SK-MEL-5 (cell line): ENCODE measurements around the gene FAM3A. TPM values are rescaled to one million over a fixed set of nuclear protein-coding genes. Genes with fewer than 3 reads are reported as not detected.
A peak's percentile ranks its signal among the peaks of the same experiment; 100 is the strongest.
"Not testable (repeated sequence)": the region's sequence is repeated elsewhere in the genome, so short reads cannot be mapped to it uniquely, and the experiment has no call there.

Source experiments
- DNase-seq: peaks from one replicate; pipeline ENCODE4 v3.0.0-alpha.2; 2016; ENCODE audit warnings: low read depth, low spot score
- in situ Hi-C: cut with HindIII; loops from 2 replicates; pipeline ENCODE4 v1.10.0; 2016; ENCODE audit warnings: low sequenced_read_pairs, high pct_unique_total_duplicates, low pct_unique_long_range_greater_than_20kb
- total RNA-seq: library from RNA; depleted of rRNA; stranded (reverse); fragments of >200 nt; shearing (Covaris generic); gene quantifications from 2 replicates; pipeline ENCODE4 v1.2.3, GENCODE V29; 2014

The FAM3A gene
- total RNA-seq, 1 experiment from 2014 or later, result 25.6 TPM

DNA sequence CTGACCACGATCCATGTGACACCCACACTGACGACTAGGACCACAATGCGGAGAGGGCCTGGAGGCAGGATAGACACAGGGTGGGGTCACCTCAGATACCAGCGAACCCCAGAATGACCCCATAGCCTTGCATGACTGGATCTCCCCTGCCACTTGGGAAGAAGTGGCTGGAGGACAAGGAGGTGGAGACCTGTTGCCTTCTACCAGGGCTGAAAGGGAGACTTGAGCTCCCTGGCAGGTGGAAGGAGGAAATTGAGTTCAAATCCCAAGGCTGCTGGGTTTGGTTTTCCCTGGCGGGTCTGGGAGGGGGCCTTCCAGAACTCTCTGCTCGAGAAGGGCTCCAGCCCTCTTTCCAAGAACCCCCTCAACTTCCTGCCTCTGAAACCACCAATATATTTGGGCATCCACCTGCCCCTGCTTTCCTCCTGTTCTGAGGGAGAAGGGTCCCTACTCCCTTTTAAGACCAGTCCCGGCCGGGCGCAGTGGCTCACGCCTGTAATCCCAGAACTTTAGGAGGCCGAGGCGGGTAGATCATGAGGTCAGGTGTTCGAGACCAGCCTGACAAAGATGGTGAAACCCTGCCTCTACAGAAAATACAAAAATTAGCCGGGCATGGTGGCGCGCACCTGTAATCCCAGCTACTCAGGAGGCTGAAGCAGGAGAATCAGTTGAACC is 3.0 kb downstream of the FAM3A start:
- DNase-seq, result no peak
- in situ Hi-C loops, result no loop called here

DNA sequence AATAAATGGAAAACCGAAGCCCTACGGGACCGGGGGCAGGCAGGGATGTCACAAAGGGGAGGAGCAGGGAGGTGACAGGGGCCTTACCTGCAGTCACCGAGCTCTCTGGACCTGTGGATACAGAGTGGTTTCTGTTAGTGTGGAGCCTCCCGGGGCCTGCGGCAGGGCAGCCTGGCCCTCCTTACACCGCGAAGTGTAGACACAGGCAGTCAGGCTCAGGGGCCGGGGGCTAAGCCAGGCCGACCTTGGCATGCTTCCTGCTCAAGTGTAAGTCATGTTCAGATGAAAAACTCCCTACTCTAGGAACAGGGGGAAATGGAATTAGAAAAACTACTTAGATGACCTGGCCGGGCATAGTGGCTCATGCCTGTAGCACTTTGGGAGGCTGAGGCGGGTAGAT is 4.3 kb downstream of the FAM3A start:
- in situ Hi-C loops, result no loop called here

DNA sequence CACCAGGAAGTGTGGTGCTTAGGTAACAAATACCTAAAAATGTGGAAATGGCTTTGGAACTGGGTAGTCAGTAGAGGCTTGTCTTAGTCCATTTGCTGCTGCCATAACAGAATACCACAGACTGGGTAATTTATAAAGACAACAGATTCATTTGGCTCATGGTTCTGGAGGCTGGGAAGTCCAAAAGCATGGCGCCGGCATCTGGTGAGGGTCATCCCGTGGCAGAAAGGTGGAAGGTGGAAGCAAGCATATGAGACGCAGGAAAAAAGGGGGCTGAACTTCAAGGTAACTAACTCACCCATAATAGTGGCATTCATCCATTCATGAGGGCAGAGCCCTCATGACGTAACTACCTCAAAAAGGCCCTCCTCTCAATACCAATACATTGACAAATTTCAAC is 6.6 kb downstream of the FAM3A start:
- DNase-seq, result no peak
- in situ Hi-C loops, result no loop called here

More for the DNA sequence above, 4.3 kb downstream of the FAM3A start:
- no peak for DNase-seq

DNA sequence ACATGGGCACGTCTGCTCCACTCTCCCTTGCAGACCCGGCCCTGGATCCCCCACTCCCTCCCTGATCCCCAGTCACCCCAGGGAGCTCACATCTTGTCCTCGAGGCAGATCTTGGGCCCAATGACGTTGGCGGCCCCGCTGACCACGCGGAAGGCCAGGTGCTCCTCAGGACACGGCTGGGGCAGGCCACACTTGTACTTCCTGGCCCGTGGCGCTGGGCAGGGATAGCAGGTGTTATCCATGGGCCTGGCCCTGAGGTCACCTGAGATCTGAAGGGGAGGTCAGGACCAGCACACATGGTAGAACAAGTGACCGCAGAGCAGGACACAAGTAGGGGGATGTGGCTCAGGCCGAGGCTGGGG is 7.7 kb downstream of the FAM3A start:
- DNase-seq, result no peak
- in situ Hi-C loops, result no loop called here

DNA sequence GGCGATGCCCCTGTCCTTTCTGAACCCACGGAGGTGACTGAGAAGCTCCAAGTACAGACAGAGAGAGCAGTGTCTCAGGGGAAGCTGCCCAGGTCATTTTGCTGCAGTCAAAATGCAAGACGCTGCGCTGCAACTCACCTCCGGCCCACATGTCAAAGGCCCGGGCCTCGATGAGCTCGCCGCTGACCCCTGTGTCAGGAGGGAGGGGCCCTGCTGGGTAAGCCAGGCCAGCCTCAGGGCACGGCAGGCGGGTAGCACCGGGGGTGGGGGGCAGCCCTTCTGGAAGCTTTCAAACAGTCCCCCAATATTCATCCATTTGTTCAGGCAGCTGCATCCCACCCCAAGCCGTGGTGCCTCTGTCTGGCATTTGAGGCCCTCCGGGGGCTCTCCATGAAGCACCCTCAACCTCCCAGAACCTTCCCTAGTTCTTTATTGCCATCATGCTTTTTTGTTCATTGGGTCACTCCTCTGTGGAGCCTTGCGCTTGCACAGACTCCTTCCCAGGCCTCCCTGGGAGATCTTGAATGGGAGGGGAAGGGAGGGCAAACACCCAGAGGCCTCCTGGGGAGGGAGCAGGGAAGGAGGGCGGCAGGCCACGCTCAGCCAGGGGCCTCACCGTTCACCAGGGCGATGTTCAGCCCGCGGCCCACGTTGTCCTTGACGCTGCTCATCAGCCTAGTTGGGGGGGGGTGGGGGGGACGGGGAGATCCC is 8.2 kb downstream of the FAM3A start:
- in situ Hi-C loops, result no loop called here

DNA sequence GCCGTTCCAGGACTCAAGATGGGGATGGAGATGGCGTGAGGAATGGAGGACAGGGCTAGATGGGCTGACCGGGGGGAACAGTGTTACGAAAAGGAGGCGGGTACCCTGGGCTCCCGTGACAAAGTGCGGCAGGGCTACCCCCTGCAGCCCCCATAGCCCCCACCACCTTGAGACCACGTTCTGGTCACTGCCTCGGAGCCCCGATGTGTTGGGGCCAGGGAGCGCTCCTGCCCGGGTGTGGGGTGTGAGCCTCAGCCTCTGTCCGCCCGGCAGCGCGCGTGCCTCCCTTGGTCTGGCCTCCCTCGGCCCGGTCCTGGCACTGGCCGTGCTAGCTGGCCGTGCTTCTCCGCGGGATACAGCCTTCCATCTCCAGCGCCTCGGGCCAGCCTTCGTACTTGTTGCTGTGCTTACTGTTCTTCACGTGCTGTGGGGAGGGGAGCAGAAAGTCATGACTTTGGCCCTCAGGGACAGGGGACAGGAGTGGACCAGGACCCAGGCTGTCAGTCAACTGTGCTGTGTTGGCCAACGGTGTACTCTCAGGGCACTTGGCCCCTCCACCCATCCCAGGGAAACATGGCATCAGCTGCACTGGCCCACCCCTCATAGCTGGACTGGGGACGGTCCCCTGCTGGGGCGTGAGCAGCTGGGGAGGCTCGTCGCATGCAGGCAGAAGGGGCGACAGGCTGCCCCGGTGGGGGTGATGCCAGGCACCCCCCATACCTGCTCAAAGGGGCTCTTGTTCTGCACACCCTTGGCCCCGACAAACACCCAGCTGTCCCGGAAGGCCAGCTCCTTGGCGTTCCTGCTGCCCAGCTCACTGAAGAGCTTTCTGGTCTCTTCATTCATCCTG is 9.3 kb downstream of the FAM3A start:
- in situ Hi-C loops, result no loop called here
- DNase-seq, result no peak

More for the DNA sequence above, 8.2 kb downstream of the FAM3A start:
- no peak for DNase-seq

DNA sequence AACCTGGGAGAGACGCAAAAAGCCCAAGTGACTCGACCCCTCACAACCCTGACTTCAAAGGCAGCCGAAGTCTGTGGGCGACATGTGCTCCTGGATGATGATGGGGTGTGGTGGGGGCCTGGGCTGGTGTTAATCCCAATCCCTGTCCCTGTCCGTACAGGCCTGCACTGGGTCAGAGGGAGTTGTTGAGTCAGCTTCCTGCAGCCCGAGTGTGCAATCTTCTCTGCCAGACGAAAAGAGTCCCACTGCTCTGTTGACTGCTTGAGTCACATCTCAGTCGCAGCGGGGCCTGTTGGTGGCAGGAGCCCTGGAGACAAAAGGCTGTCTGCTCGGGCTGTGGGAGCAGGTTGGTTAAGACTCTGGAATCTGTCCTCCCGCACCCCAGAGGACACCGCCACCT is 10.3 kb downstream of the FAM3A start:
- DNase-seq, result no peak
- in situ Hi-C loops, result no loop called here

DNA sequence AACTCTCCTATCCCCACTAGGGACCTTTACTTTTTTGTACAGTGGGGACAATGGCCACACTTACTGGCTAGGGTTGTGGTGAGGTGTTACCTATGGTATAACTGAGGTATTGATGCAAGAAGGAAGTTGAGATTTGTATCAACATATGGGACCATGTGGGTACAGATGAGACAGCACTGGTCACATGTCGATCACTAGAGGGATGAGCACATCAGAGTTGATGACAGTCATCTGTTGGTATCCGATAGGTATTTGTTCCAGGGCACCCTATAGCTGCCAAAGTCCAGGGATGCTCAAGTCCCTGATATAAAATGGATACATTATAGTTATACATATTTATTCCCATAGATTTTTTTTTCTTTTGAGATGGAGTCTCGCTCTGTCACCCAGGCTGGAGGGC is 13.0 kb downstream of the FAM3A start:
- DNase-seq, result no peak
- in situ Hi-C loops, result no loop called here

DNA sequence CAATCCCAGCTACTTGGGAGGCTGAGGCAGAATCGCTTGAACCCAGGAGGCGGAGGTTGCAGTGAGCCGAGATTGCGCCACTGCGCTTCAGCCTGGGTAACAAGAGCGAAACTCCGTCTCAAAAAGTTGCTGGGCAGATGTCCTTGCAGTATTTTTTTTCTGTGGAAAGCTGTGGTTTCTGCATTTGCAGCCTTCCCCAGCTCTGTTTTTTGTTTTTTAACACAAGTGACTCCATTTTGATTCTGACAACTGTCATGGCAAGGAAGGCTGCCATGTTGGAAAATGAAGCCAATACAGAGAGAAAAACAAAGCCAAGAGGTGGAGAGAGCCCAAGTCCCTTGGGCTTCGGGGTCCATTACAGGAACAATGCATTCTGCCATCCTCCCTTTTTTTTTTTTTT is 13.9 kb downstream of the FAM3A start:
- no peak for DNase-seq
- in situ Hi-C loops, result no loop called here

DNA sequence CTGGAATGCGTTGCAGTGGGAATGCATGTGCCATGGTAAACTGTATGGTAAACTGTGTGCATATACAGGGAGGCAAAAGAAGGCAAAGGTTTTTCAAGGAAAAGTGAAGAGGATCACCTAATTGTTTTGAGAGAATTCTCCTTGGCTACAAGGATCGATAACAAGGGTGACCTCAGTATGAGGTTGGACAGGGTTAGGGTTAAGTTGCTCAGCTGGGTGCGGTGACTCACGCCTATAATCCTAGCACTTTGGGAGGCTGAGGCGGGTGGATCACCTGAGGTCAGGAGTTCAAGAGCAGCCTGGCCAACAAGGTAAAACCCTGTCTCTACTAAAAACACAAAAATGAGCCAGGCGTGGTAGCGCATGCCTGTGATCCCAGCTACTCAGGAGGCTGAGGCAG is 14.6 kb downstream of the FAM3A start:
- in situ Hi-C loops, DNase-seq: not testable (repeated sequence)

DNA sequence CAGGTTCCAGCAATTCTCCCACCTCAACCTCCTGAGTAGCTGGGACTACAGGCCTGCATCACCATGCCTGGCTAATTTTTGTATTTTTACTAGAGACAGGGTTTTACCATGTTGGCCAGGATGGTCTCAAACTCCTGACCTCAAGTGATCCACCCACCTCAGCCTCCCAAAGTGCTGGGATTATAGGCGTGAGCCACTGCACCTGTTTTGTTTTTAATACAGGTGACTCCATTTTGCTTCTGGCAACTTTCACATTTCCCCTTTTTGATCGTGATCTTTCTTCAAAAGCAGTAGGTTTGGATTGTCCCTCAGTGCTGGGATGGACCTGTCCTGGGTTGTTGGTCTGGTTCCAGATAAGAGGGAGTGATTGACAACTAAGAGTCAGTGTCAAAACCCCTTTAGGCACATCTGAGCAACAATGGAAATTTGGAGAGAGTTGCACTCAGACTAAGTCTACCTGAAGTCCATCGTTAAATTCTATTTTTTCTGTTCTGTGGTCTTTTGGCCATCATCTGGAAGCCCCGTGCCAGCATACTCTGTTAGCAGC is 19.4 kb downstream of the FAM3A start:
- DNase-seq, in situ Hi-C loops: not testable (repeated sequence)

DNA sequence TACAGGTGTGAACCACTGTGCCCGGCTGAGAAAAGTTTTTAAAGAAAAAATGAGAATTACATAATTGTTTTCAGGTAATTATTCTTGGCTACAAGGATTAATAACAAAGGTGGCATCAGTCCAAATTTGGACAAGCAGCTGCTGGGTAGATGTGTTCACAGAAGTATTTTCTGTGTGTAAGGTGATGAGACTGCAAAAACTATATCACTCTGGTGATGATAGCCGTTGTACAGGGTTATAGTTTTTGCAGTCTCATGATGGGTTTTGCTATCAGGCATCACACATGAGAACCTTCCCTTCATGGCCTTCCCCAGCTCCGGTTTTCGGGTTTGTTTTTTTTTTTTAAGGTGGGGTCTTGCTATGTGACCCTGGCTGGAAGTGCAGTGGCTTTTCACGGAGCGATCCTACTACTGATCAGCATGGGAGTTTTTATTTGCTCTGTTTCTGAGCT is 20.5 kb downstream of the FAM3A start:
- no peak for DNase-seq
- in situ Hi-C loops, result no loop called here

DNA sequence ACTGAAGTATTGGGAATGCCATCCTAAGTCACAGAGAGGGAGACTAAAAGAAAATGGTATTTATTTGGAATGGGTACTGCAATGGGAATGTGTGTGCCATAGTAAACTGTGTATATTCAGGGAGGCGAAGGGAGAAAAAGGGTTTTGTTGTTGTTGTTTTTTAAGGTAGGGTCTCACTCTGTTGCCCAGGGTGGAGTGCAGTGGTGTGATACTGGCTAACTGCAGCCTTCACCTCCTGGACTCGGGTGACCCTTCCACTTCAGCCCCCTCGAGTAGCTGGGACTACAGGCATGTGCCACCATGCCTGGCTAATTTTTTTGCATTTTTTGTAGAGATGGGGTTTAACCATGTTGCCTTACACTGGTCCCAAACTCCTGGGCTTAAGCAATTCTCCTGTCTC is 21.3 kb downstream of the FAM3A start:
- in situ Hi-C loops, result no loop called here
- DNase-seq, result no peak

DNA sequence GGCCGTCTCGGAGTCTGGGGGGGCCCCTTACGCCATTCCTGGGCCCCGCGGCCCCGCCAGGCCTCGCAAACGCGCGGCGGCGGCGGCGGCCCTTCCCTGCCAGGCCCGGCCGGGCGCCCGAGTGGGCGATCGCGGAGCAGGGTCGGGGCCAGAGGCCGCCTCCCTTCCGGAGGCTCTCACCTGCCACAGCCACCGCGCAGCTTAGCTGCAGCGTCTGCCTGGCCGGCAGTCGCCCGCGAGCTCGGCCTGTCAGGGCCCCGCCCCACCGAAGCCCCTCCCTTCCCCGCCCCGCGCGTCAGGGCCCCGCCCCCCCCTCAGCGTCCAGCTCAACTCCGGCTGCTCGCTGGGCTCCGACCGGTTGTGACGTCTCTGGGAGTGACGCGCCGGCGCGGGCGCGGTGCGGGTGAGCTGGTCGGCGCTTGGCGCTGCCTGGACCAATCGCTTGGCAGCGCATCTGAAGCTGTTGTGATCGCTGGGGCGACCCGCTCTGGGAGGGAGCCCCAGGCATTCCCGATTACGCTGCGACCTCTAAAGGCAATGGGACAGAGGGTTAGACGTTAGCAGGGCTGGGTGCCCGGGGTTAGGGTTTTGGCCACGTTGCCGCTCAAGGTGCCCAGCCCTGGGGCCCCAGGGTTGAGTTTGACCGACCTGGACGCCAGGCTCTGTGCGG is 25.5 kb downstream of the FAM3A start, which contains the start of gene SLC10A3:
Gene SLC10A3, minus strand, starts transcription at position 216 of the 670 bp plus-strand sequence. CDS start 1,689 bp downstream, outside the sequence.
- in situ Hi-C loops, result no loop called here
- DNase-seq, result peak; percentile 89

DNA sequence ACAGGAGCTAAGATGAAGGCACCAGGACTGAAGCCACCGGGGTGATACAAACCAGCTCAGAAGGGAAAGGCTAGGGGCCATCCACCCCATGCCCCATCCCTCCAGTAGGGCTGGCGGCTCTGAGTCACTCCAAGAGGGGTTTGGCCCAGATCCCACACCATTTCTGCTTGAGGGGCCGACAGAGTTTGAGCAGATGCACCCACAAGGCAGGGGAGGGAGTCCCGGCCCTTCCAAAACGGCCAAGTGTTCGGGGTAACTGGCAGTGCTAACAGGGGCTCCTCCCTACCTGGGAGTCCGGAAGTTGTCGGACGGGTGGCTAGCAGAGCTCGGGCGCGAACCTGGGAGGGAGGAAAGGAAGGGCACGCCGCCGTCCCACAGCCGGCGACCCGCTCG is 26.0 kb downstream of the FAM3A start:
- DNase-seq, result no peak

DNA sequence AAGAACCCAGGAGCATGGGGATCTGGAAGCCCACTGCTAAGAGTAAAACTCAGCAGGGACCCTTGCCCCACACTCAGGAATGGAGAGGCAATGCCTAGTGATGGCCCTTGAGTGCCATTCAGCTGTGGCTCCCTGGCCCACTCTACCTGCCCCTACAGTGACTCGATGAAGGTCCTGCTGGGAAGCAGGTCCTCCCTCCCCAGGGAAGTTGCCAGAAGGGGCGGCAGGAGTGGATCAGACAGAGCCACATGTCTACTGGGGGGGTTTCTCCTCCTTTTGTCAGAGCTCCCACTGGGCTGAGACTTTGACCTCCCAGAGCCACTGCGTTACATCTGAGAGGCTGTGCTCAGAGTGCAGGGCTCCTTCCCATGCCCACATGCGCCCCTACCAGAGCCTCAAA is 26.9 kb downstream of the FAM3A start:
- in situ Hi-C loops, result no loop called here
- no peak for DNase-seq

More for the DNA sequence above, 26.0 kb downstream of the FAM3A start:
- in situ Hi-C loops, result no loop called here

DNA sequence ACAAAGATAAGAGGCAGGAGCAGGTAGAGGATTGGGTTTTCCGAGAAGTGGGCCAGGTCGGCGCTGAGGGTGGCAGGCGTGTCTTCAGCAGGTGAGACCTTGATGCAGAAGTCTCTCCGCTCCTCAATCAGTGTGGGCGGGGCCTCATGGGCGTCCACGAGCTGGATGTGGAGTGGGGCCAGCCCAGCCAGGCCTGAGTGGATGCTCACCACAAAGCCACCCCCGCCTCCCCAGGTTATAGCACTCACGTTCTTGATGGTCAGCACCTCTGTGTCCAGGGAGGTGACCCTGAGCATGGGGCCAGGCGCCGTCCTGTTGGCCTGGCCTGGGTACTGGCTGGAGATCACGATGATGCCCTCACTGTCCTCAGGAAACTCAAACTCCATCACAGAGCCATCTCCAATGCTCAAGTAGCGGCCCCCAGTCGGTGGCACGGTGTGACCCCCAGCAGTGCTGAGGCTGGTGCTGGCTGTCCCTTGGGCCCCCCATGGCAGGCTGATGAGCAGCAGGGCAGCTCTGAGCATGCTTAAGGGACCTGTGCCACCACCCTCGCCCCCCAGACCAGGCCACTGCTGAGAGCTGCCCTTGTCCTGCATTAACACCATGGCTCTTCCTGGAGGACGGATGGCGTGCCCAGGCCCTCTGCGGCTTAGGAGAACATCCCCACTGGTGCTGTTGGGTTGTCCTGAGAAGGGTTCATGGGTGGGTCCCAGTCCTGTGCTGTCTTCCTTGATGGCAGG is 27.5 kb downstream of the FAM3A start:
- DNase-seq, result no peak
- in situ Hi-C loops, result no loop called here
